CD4-positive, alpha-beta T cell treated with Interleukin-17A for 1 hour (primary cell): ENCODE results near the gene A3GALT2.

Experiments
- DNase-seq: peaks from one replicate; pipeline ENCODE4 v3.0.0-alpha.2; 2020

The A3GALT2 gene

GRCh38 chr1:33330906-33331305, 10.0 kb upstream of the A3GALT2 start:
- DNase-seq, result no peak

GRCh38 chr1:33330361-33330890, 9.5 kb upstream of the A3GALT2 start:
- DNase-seq, result no peak

- DNase-seq, result no peak
Observed at GRCh38 chr1:33329600-33330305, 8.9 kb upstream of the A3GALT2 start.

- DNase-seq, result no peak
Observed at GRCh38 chr1:33328817-33329216, 7.9 kb upstream of the A3GALT2 start.

- no peak for DNase-seq
Observed at GRCh38 chr1:33327587-33328325, 6.9 kb upstream of the A3GALT2 start.

GRCh38 chr1:33326785-33327184, 5.9 kb upstream of the A3GALT2 start:
- no peak for DNase-seq

GRCh38 chr1:33324677-33325575, 4.0 kb upstream of the A3GALT2 start:
- no peak for DNase-seq

GRCh38 chr1:33323663-33324477, 3.0 kb upstream of the A3GALT2 start:
- DNase-seq, result no peak

GRCh38 chr1:33322870-33323585, 2.1 kb upstream of the A3GALT2 start:
- no peak for DNase-seq

GRCh38 chr1:33322109-33322508, 1.2 kb upstream of the A3GALT2 start:
- DNase-seq, result no peak

GRCh38 chr1:33321178-33321577, 280 bp upstream of the A3GALT2 start:
- no peak for DNase-seq

GRCh38 chr1:33319949-33320618, 814 bp downstream of the A3GALT2 start:
- no peak for DNase-seq

- DNase-seq, result no peak
Observed at GRCh38 chr1:33319186-33319948, 1.5 kb downstream of the A3GALT2 start.

GRCh38 chr1:33317946-33318345, 3.0 kb downstream of the A3GALT2 start:
- DNase-seq, result no peak

- DNase-seq, result no peak
Observed at GRCh38 chr1:33317354-33317753, 3.5 kb downstream of the A3GALT2 start.

- DNase-seq, result no peak
Observed at GRCh38 chr1:33316601-33317000, 4.3 kb downstream of the A3GALT2 start.

- DNase-seq, result no peak
Observed at GRCh38 chr1:33314416-33314815, 6.5 kb downstream of the A3GALT2 start.

- no peak for DNase-seq
Observed at GRCh38 chr1:33312413-33312749, 8.5 kb downstream of the A3GALT2 start.

GRCh38 chr1:33311706-33312412, 9.0 kb downstream of the A3GALT2 start:
- DNase-seq, result no peak

- DNase-seq, result no peak
Observed at GRCh38 chr1:33310702-33311101, 10.2 kb downstream of the A3GALT2 start.
